HG03520 (cell line): Measurements from ENCODE around the gene SH3BP2.

Source experiments
- ATAC-seq: cut with Tn5 transposase; IDR thresholded peaks from one replicate; pipeline ENCODE4 v1.9.1; 2021; ENCODE audit warnings: mild to moderate bottlenecking, moderate library complexity; ENCODE audit not compliant: unreplicated experiment

Gene SH3BP2

GRCh38 chr4:2792711-2793585 lies at the start of gene SH3BP2:
TSS of gene SH3BP2 (plus strand) at chr4:2793085. CDS start at chr4:2820618, 27,533 bp downstream.
- ATAC-seq: no peak

- ATAC-seq: no peak
These were observed 49.1 kb upstream of the SH3BP2 start for GRCh38 chr4:2743518-2744445.

- no peak for ATAC-seq
These were observed 48.2 kb upstream of the SH3BP2 start for GRCh38 chr4:2744576-2745270.

GRCh38 chr4:2745516-2745915 lies 47.4 kb upstream of the SH3BP2 start:
- ATAC-seq: no peak

- peak; percentile 90 for ATAC-seq
These were observed 46.7 kb upstream of the SH3BP2 start for GRCh38 chr4:2745981-2746806.

GRCh38 chr4:2746891-2747695 lies 45.8 kb upstream of the SH3BP2 start:
- ATAC-seq: no peak

GRCh38 chr4:2750719-2751605 lies 41.9 kb upstream of the SH3BP2 start:
- ATAC-seq: no peak

GRCh38 chr4:2753436-2753835 lies 39.4 kb upstream of the SH3BP2 start:
- no peak for ATAC-seq

GRCh38 chr4:2754848-2755819 lies 37.8 kb upstream of the SH3BP2 start:
- ATAC-seq: no peak

- peak; percentile 52 for ATAC-seq
These were observed 36.8 kb upstream of the SH3BP2 start, which contains the start of gene TNIP2 for GRCh38 chr4:2755821-2756690. TSS of gene TNIP2 (minus strand) at chr4:2756336. CDS start at chr4:2756289, 47 bp downstream.

- peak; percentile 8 for ATAC-seq
These were observed 36.1 kb upstream of the SH3BP2 start for GRCh38 chr4:2756691-2757350.

- ATAC-seq: no peak
These were observed 35.5 kb upstream of the SH3BP2 start for GRCh38 chr4:2757426-2757825.

GRCh38 chr4:2761035-2761923 lies 31.6 kb upstream of the SH3BP2 start:
- no peak for ATAC-seq

GRCh38 chr4:2762048-2762447 lies 30.8 kb upstream of the SH3BP2 start:
- ATAC-seq: no peak
